Astrocyte of the cerebellum (primary cell): ENCODE data around the gene ZFP90.
"Not testable (repeated sequence)": the region's sequence is repeated elsewhere in the genome, so short reads cannot be mapped to it uniquely, and the experiment has no call there.

Source experiments
- DNase-seq: peaks from one replicate; pipeline ENCODE4 v3.0.0-alpha.2; 2011; ENCODE audit warnings: low read depth
- H3K4me3 ChIP-seq: 2 replicates; pipeline ENCODE4 v1.5.1; 2011; ENCODE audit warnings: mild to moderate bottlenecking, low read depth, low read length, moderate library complexity
- CTCF ChIP-seq: IDR thresholded peaks from 2 replicates; pipeline ENCODE4 v1.5.1; 2012; ENCODE audit warnings: low read length, low read depth, moderate library complexity, mild to moderate bottlenecking; ENCODE audit errors: missing control alignments
- in situ Hi-C: cut with HindIII; loops from 2 replicates; pipeline ENCODE4 v1.10.0; 2017; ENCODE audit warnings: low sequenced_read_pairs

ZFP90 gene

DNA sequence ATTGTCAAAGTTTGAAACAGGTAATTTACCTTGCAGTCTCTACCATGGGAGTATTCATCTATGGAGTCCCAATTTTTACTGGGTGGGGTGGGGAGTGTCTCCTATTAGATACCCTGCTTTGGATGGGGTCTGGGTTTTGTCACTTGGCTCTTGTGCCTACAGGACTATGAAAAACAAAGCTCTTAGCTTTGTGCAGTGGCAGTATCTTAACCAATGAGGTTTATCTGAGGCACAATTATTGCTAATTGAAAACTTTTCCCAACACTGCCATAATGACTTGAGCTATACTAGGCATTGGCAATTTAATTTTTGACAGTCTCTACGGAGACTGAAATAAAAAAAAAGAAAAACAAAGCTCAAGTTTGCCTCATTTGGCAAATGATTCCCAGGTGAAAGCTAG lies 3.8 kb upstream of the ZFP90 start:
- in situ Hi-C loops, result no loop called here
- no peak overlapping the region for H3K4me3 ChIP-seq
- no peak for TF ChIP-seq CTCF
- DNase-seq, result no peak

GRCh38 chr16:68539711-68540239 lies 684 bp downstream of the ZFP90 start:
- peak overlapping the region; percentile 88 for H3K4me3 ChIP-seq
- DNase-seq, result no peak
- no peak for TF ChIP-seq CTCF
- in situ Hi-C loops, result no loop called here

DNA sequence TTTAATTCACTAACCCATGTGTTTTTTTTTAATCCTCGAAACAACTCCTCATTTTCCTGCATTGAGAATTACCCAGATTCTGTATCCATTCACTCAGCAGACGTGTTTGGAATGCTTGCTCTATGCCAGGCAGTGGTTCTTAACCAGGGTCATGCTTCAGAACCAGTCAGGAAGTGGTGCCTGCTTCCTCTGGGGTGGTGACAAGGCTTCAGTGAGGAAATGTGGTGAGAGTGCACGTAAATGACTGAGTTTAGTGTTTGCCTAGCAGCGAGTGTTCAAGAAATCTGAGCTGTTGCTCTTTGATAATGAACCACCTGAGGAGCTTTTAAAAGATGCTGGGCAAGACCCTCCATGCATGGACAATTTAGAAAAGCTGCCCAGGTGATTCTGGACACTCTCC lies 9.9 kb downstream of the ZFP90 start:
- H3K4me3 ChIP-seq, result no peak overlapping the region
- TF ChIP-seq CTCF, result no peak
- no peak for DNase-seq
- in situ Hi-C loops, result no loop called here

DNA sequence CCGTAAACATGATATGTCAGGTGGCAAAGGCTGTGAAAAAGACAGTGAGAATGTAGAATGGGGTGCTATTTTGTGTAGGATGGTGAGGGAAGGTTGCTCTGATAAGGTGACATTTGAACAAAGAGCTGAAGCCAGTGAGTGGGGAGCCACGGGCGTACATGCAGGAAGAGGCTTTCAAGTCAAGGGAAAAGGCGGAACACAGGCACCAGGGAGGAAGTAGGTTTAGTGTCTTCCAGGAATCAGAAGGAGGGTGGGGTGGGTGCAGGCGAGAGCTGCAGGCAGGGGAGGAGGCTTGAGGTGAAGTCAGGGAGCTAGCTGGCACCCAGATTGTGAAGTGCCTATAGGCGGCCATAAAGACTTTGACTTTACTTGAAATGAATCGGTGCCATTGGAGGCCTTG lies 14.1 kb downstream of the ZFP90 start:
- no peak overlapping the region for H3K4me3 ChIP-seq
- no peak for DNase-seq
- TF ChIP-seq CTCF, result no peak
- in situ Hi-C loops, result no loop called here

DNA sequence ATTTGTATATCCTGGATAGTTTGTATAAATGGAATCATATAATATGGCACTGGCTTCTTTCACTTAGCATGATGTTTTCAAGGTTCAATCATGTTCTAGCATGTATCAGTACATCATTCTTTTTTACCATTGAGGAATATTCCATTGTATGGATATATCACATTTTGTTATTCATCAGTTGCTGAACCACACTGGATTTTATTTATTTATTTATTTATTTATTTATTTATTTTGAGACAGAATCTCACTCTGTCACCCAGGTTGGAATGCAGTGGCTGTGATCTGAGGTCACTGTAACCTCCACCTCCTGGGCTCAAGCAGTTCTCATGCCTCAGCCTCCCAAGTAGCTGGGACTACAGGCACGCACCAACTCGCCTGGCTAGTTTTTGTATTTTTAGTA lies 21.2 kb downstream of the ZFP90 start:
- DNase-seq, H3K4me3 ChIP-seq, in situ Hi-C loops: not testable (repeated sequence)

DNA sequence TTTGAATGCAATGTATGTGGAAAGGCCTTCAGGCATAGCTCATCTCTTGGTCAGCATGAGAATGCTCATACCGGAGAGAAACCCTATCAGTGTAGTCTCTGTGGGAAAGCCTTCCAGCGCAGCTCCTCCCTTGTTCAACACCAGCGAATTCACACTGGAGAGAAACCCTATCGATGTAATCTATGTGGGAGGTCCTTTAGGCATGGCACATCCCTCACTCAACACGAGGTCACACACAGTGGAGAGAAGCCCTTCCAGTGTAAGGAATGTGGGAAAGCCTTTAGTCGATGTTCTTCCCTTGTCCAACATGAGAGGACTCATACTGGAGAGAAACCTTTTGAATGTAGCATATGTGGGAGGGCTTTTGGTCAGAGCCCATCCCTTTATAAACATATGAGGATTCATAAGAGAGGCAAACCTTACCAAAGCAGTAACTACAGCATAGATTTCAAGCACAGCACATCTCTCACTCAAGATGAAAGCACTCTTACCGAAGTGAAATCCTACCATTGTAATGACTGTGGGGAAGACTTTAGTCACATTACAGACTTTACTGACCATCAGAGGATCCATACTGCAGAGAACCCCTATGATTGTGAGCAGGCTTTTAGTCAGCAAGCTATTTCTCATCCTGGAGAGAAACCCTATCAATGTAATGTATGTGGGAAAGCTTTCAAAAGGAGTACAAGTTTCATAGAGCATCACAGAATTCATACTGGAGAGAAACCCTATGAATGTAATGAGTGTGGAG lies 24.7 kb downstream of the ZFP90 start:
- DNase-seq, result no peak
- in situ Hi-C loops, result no loop called here
- H3K4me3 ChIP-seq, result no peak overlapping the region

More for the DNA sequence above, 24.7 kb downstream of the ZFP90 start:
- TF ChIP-seq CTCF, result no peak
